Middle frontal gyrus (tissue), 1 donor: ENCODE measurements around the gene BCL3.

Experiments
- DNase-seq: peaks from one replicate; pipeline ENCODE4 v3.0.0-alpha.2; 2015; ENCODE audit warnings: low spot score; ENCODE audit errors: extremely low spot score

BCL3 gene

GRCh38 chr19:44788971-44789370 is 40.5 kb downstream of the BCL3 start:
- no peak for DNase-seq

DNA sequence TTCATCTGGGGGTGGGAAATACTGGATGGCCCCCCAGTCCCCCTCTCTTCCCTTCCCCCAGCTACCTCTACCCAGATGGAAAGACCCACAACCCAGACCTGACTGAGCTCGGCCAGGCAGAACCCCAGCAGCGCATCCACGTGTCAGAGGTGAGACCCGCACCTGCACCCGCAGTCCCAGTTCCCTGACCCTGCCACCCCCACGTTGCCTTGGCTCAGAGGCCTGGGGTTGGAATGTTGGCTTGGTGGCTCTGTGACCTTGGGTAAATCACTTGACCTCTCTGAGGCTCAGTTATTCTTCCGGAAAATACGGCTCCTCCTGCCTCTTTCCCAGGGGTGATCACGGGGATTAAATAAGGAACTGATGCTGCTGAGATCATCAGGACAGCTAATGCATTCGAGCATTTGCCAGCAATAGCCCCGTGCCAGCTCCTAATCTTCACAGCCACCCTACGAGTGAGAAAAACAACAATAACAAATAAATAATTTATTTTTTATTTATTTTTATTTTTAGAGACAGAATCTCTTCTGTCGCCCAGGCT is 41.5 kb downstream of the BCL3 start:
- no peak for DNase-seq

DNA sequence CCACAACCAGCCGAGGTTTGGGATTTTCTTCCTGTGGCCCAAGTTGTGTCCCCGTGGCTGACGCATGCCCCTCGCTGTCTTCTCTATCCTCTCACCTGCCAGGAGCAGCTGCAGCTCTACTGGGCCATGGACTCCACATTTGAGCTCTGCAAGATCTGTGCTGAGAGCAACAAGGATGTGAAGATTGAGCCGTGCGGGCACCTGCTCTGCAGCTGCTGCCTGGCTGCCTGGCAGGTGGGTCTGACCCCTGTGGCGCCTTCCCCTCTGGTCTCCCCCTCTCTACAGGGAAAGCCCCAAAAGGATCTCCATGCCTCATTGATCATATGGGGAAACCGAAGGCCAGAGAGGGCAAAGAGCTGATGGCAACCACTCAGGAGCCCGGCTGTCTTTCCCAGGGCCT is 43.8 kb downstream of the BCL3 start:
- DNase-seq = no peak

- DNase-seq = no peak
Measured at GRCh38 chr19:44794610-44795009, 46.1 kb downstream of the BCL3 start.

DNA sequence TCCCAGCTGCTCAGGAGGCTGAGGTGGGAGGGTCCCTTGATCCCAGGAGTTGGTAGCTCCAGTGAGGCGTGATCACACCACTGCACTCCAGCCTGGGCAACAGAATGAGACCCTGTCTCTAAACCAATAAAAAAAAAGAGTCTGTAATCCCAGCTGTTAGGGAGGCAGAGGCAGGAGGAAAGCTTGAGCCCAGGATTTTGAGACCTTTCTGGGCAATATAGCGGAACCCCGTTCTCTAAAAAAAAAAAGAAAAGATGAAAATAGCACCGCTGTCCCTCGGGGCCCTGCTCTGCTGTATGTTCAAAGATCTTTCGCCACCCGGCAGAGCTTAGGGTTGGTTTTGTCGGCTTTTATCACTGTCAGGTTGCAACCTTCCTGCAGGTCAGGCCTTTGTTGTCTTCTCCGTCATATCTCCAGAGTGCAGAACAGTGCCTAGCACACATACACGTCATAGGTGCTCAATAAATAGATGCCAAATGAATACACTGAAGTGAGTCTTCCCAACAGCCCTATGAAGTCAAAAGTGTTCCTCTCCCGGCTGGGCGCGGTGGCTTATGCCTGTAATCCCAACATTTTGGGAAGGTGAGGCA is 47.0 kb downstream of the BCL3 start:
- DNase-seq = no peak

GRCh38 chr19:44796701-44797115 is 48.2 kb downstream of the BCL3 start:
- DNase-seq = no peak

GRCh38 chr19:44799627-44800346 is 51.3 kb downstream of the BCL3 start:
- DNase-seq = no peak

- DNase-seq = no peak
Measured at GRCh38 chr19:44800461-44800860, 52.0 kb downstream of the BCL3 start.

- no peak for DNase-seq
Measured at GRCh38 chr19:44803442-44804428, 55.2 kb downstream of the BCL3 start.

- no peak for DNase-seq
Measured at GRCh38 chr19:44806291-44806690, 57.8 kb downstream of the BCL3 start.

- DNase-seq = no peak
Measured at GRCh38 chr19:44807162-44807561, 58.7 kb downstream of the BCL3 start.

DNA sequence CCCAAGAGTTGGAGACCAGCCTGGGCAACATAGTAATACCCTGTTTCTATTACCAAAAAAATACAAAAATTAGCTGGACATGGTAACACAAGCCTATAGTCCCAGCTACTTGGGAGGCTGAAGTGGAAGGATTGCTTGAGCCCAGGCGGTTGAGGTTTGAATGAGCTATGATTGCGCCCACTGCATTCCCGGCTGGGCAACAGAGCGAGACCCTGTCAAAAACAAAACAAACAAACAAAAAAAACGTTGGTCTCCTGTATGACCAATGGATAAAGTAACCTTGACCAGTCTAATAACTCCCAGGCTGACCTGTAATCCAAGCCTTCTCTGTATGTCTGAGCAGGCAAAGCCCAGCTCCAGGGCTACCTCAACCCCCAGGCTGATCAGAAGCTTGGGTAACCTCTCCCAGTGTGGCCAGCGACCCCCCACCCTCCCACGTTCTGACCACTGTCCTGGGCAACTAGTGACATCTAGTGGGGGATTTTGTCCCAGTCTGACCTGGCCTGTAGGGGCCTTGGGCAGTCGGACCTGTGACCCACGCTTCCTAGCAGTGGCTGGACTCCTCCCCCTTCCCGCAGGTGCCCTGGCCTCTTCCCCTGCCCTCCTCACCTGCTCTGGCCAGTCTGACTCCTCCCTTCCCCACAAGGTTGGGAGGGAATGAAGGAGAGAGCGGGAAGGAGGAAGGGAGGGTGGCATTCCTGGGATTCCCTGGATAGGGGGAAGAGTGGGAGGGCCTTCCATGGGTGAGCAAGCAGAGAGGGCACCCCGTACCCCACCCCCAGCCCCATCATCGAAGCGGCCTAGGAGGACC is 59.3 kb downstream of the BCL3 start:
- no peak for DNase-seq

DNA sequence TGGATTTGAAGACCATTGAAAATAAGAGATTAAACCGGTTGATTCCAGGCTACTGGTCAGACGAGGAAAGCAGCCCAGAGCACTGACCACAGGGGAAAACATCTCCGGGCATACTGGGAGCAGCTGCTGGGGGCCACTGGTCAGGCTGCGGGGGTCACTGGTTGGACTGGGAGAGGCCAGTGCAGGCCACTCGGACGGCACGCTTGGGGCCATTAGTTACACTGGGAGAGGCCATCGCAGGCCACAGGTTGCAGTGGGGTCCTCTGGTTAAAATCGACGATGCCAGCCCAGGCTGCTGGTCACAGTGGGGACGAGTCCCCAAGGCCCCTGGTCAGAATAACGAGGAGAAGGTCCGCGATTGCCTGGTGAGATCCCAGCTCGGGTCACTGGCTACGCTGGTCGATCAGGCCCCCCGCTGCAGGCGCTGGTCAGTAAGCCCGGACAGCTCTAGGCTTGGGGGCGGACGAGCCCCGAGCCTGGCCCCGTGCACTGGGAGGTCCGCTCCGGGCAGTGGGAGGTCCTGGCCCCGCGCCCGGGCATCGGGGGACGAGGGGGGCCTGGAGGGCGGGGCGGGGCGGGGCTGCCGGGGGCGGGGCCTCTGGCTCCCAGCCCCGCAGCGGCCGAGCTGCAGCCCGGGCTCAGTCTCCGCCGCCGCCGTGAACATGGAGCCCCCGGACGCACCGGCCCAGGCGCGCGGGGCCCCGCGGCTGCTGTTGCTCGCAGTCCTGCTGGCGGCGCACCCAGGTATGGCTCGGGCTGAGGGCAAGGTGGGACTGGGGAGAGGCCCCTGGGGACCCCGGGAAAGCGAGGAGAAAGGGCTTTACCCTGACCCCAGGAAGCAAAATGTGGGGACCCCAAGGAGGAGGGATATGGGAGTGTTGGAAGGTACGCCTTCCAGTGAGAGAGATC is 60.2 kb downstream of the BCL3 start, which contains the start of gene BCAM:
Gene BCAM, plus strand, starts transcription at position 641 of the 909 bp plus-strand sequence. Its CDS starts 22 bp downstream, at position 663.
- DNase-seq = no peak
